H1 (cell line): ENCODE measurements around the gene TGM6. TPM values are rescaled to one million over a fixed set of nuclear protein-coding genes. Genes with fewer than 3 reads are reported as not detected.

Source experiments
- ASH2L ChIP-seq: fragments of 200-600, 300-600 bp; sonication (generic); IDR thresholded peaks from one replicate; pipeline ENCODE4 v1.7.1; 2017; ENCODE audit warnings: low read length
- BACH1 ChIP-seq: IDR thresholded peaks from 2 replicates; pipeline ENCODE4 v1.6.1; 2012; ENCODE audit warnings: low read length, improper control_type of control experiment
- GTF2F1 ChIP-seq: IDR thresholded peaks from 2 replicates; pipeline ENCODE4 v1.6.1; 2012; ENCODE audit warnings: low read depth, low read length, improper control_type of control experiment, borderline replicate concordance
- KDM4A ChIP-seq: IDR thresholded peaks from one replicate; pipeline ENCODE4 v1.7.1; 2012; ENCODE audit warnings: low read depth, mild to moderate bottlenecking, moderate library complexity, low read length, inconsistent platforms; ENCODE audit not compliant: severe bottlenecking
- RBBP5 ChIP-seq: IDR thresholded peaks from 2 replicates; pipeline ENCODE4 v1.7.1; 2012; ENCODE audit warnings: low read depth, mild to moderate bottlenecking, inconsistent platforms, low read length, moderate library complexity, borderline replicate concordance
- SUZ12 ChIP-seq: fragments of 200-600 bp; sonication (generic); IDR thresholded peaks from 2 replicates; pipeline ENCODE4 v1.6.1; 2012; ENCODE audit warnings: mild to moderate bottlenecking, inconsistent platforms, low read length, moderate library complexity, mixed read lengths
- TBP ChIP-seq: IDR thresholded peaks from 2 replicates; pipeline ENCODE4 v1.6.1; 2011; ENCODE audit warnings: low read depth, low read length, improper control_type of control experiment
- TCF12 ChIP-seq: IDR thresholded peaks from 2 replicates; pipeline ENCODE4 v1.6.1; 2011; ENCODE audit warnings: low read depth, mild to moderate bottlenecking, low read length
- polyA plus RNA-seq, 7 experiments: library from polyadenylated mRNA; depleted of rRNA in 3 of 7; stranded (reverse) in 5 of 7; unstranded in 2 of 7; fragments of >200 nt in 5 of 7; fragments of 200-250 nt in 2 of 7; gene quantifications; 1 replicate in 5 of 7; 2 replicates in 1 of 7; 4 replicates in 1 of 7; pipeline versions ENCODE4 v1.2.1 to v1.2.3, GENCODE V29; 2011 to 2013; ENCODE audit warnings: missing spikeins in 2 of 7, mixed read lengths in 2 of 7
- total RNA-seq: library from RNA; stranded (reverse); fragmentation: NEBNext Ultra II Directional; extraction: Animal tissue kit (Norgen Biotek cat#: 25700); gene quantifications from 2 replicates; pipeline ENCODE4 v1.2.1, GENCODE V29; 2021
- TF ChIP-seq, protein P1 (sequence below): fragments of 300-600 bp; sonication (generic); IDR thresholded peaks from 2 replicates; pipeline ENCODE4 v1.7.1; 2012; ENCODE audit warnings: low read length, moderate library complexity, mild to moderate bottlenecking, inconsistent platforms; ENCODE audit not compliant: insufficient replicate concordance
- TF ChIP-seq, protein P2 (sequence below): IDR thresholded peaks from 2 replicates; pipeline ENCODE4 v1.6.1; 2012; ENCODE audit warnings: inconsistent platforms

TGM6 gene
- total and polyA plus RNA-seq, 2 of the 8 experiments (the other 6 are each of a cell fraction or from before 2014, with no cell fraction given), result 0.03 TPM; not detected in 1

DNA sequence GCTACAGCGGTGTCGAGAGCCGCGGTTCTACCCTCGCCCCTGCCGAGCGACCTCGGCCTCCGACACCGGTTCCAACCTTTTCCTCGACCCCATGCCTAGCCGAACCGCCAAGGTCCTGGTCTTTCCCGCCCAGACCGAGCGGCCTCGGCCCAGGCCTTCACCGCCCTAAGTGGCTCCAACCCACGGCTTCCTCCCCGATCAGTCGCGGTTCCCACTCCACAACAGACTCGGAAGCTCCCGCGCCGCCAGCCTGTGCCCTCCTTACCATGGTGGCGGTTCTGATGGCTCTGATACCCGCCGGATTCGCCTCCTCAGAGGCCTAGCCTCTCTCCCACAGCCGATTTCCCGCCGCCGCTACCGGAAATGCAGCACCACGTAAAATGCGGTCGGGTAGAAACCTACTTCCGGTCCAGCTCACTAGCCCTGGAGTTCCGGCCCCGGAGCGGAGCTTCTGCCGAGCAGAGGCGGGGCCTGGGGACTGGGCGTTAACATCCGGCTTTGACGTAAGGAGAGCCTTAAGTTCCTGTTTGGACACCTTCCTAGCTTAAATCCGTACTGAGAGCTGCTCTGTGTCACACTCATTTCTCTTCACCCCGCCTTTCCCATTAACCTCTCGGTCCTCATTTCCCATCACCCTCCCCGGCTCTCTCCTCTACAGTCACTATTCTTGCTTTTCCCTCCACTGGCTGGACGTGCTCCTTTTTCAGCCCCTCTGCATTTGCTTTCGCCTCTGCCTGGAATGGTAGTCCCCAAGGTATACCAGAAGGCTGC, 89.9 kb downstream of the TGM6 start, which contains the start of gene SNRPB (continued):
- TF ChIP-seq, protein P1, sequence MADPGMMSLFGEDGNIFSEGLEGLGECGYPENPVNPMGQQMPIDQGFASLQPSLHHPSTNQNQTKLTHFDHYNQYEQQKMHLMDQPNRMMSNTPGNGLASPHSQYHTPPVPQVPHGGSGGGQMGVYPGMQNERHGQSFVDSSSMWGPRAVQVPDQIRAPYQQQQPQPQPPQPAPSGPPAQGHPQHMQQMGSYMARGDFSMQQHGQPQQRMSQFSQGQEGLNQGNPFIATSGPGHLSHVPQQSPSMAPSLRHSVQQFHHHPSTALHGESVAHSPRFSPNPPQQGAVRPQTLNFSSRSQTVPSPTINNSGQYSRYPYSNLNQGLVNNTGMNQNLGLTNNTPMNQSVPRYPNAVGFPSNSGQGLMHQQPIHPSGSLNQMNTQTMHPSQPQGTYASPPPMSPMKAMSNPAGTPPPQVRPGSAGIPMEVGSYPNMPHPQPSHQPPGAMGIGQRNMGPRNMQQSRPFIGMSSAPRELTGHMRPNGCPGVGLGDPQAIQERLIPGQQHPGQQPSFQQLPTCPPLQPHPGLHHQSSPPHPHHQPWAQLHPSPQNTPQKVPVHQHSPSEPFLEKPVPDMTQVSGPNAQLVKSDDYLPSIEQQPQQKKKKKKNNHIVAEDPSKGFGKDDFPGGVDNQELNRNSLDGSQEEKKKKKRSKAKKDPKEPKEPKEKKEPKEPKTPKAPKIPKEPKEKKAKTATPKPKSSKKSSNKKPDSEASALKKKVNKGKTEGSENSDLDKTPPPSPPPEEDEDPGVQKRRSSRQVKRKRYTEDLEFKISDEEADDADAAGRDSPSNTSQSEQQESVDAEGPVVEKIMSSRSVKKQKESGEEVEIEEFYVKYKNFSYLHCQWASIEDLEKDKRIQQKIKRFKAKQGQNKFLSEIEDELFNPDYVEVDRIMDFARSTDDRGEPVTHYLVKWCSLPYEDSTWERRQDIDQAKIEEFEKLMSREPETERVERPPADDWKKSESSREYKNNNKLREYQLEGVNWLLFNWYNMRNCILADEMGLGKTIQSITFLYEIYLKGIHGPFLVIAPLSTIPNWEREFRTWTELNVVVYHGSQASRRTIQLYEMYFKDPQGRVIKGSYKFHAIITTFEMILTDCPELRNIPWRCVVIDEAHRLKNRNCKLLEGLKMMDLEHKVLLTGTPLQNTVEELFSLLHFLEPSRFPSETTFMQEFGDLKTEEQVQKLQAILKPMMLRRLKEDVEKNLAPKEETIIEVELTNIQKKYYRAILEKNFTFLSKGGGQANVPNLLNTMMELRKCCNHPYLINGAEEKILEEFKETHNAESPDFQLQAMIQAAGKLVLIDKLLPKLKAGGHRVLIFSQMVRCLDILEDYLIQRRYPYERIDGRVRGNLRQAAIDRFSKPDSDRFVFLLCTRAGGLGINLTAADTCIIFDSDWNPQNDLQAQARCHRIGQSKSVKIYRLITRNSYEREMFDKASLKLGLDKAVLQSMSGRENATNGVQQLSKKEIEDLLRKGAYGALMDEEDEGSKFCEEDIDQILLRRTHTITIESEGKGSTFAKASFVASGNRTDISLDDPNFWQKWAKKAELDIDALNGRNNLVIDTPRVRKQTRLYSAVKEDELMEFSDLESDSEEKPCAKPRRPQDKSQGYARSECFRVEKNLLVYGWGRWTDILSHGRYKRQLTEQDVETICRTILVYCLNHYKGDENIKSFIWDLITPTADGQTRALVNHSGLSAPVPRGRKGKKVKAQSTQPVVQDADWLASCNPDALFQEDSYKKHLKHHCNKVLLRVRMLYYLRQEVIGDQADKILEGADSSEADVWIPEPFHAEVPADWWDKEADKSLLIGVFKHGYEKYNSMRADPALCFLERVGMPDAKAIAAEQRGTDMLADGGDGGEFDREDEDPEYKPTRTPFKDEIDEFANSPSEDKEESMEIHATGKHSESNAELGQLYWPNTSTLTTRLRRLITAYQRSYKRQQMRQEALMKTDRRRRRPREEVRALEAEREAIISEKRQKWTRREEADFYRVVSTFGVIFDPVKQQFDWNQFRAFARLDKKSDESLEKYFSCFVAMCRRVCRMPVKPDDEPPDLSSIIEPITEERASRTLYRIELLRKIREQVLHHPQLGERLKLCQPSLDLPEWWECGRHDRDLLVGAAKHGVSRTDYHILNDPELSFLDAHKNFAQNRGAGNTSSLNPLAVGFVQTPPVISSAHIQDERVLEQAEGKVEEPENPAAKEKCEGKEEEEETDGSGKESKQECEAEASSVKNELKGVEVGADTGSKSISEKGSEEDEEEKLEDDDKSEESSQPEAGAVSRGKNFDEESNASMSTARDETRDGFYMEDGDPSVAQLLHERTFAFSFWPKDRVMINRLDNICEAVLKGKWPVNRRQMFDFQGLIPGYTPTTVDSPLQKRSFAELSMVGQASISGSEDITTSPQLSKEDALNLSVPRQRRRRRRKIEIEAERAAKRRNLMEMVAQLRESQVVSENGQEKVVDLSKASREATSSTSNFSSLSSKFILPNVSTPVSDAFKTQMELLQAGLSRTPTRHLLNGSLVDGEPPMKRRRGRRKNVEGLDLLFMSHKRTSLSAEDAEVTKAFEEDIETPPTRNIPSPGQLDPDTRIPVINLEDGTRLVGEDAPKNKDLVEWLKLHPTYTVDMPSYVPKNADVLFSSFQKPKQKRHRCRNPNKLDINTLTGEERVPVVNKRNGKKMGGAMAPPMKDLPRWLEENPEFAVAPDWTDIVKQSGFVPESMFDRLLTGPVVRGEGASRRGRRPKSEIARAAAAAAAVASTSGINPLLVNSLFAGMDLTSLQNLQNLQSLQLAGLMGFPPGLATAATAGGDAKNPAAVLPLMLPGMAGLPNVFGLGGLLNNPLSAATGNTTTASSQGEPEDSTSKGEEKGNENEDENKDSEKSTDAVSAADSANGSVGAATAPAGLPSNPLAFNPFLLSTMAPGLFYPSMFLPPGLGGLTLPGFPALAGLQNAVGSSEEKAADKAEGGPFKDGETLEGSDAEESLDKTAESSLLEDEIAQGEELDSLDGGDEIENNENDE, result no peak
- TF ChIP-seq SUZ12 (no peak), TCF12 (no peak), ASH2L (peak; percentile 89), RBBP5 (peak; percentile 79), BACH1 (no peak), KDM4A (peak; percentile 35), GTF2F1 (peak; percentile 88; the same call in 1 of the 2 replicates), TBP (peak; percentile 97)
- TF ChIP-seq, protein P2, sequence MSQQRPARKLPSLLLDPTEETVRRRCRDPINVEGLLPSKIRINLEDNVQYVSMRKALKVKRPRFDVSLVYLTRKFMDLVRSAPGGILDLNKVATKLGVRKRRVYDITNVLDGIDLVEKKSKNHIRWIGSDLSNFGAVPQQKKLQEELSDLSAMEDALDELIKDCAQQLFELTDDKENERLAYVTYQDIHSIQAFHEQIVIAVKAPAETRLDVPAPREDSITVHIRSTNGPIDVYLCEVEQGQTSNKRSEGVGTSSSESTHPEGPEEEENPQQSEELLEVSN, result peak; percentile 85
